HG03095 (cell line): ENCODE measurements around the gene MRPS12.
"Not testable (repeated sequence)": the region's sequence is repeated elsewhere in the genome, so short reads cannot be mapped to it uniquely, and the experiment has no call there.

Experiments
- ATAC-seq: cut with Tn5 transposase; IDR thresholded peaks from one replicate; pipeline ENCODE4 v1.9.1; 2021; ENCODE audit warnings: moderate library complexity; ENCODE audit not compliant: unreplicated experiment

The MRPS12 gene

GRCh38 chr19:38932425-38933179 lies 1.9 kb downstream of the MRPS12 start:
- no peak for ATAC-seq

GRCh38 chr19:38933544-38933943 lies 2.8 kb downstream of the MRPS12 start:
- ATAC-seq = no peak

GRCh38 chr19:38939957-38940356 lies 9.2 kb downstream of the MRPS12 start:
- no peak for ATAC-seq

GRCh38 chr19:38941466-38941865 lies 10.7 kb downstream of the MRPS12 start:
- not testable (repeated sequence) for ATAC-seq

DNA sequence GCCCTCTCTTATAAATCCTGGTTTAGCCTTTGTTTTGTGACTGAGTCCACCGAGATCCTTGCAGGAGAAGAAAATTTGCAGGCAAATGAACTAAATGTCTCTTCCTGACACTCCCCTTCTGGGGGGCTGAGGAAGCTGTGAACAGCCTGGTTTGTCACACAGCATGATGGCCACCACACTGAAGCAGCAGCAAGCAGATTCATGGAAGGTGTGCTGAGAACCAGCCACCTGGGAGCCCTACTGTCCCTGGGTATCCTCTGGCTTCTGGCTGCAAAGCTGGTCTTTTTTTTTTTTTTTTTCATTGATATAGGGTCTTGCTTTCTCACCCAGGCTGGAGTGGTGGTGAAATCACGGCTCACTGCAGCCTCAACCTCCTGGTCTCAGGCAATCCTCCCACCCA lies 11.2 kb downstream of the MRPS12 start:
- no peak for ATAC-seq

DNA sequence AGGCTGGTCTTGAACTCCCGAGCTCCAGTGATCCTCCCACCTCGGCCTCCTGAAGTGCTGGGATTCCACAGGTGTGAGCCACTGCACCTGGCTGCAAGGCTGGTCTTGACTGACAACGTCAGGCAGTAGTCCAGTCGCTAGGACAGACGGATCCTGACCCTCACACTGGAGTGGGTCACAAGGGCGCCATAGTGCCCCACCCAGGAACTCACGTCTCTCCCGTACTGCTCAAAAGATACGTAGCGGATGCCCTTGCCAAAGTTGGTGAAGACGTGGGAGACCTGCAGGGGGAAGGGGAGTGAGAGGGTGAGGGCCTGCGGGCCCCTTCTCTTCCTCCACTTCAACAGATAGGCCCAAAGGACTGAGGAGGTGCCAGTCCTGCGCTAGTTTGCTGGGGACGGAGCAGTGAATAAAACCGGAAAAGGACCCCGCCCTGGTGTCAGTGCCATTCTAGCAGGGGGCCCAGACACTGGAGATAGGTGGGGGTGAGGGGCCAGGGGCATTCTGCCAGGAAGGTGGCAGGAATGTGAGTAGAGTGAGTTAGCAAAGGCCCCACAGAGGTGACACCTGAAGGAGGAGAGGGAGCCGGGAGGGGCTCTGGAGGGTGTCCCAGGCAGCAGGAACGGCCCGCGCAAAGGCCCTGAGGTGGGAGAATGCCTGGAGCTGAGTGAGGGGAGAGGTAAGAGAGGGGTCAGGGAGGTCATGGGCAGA lies 11.9 kb downstream of the MRPS12 start:
- ATAC-seq = no peak

DNA sequence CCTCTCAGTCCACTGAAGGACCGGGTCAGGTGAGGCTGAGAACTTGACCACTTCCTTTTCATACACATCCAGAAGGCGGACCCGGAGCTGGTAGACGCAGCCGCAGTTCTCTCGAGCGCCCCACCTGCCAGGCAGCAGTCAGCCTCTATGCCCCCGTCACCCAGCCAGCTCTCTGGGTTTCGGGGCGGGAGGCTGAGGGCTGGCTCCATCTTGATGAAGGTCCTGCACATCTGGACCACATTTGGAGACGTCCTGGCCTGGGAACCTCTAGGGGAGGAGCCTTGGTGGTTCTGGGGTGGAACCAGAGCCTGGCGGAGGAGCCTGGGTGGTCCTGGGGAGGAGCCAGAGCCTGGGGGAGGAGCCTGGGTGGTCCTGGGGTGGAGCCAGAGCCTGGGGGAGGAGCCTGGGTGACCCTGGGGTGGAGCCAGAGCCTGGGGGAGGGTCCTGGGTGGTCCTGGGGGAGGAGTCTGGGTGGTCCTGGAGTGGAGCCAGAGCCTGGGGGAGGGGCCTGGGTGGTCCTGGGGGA lies 14.3 kb downstream of the MRPS12 start:
- ATAC-seq = no peak

GRCh38 chr19:38945562-38946228 lies 15.0 kb downstream of the MRPS12 start:
- ATAC-seq = no peak

GRCh38 chr19:38946229-38947010 lies 15.7 kb downstream of the MRPS12 start:
- ATAC-seq = no peak

DNA sequence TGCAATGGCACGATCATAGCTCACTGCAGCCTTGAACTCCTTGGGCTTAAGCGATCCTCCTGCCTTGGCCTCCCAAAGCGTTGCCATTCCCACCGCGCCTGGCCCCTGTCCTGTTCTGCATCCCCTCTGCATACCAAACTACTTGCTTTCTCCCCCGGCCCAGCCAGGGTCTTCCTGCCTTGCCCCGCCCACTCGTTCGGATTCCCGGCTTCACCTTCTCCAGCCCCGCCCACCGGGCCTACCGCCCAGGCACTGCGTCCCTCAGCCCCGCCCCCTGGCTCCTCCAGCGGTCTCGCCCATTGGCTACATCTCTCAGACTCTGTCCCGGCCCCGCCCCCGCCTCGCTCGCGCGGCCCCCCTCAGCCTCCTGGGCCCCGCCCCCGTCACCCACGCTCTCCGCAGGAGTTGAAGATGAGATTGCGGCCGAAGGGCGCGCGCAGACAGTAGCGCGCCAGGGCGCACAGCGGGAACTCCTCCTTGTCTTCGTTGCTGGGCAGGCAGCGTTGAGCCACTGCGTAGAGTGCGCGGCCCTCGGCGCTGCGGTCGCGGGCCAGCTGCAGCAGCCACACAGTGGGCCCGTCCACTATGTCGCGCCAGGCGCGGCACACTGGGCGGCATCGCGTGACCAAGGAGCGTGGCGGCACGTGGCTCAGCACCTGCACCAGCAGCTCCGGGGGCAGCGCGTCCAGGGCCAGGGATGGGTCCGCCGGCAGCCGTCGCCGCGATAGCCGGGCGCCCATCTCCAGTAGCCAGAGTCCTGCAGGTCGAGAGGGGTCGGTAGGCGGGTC lies 19.0 kb downstream of the MRPS12 start:
- no peak for ATAC-seq

DNA sequence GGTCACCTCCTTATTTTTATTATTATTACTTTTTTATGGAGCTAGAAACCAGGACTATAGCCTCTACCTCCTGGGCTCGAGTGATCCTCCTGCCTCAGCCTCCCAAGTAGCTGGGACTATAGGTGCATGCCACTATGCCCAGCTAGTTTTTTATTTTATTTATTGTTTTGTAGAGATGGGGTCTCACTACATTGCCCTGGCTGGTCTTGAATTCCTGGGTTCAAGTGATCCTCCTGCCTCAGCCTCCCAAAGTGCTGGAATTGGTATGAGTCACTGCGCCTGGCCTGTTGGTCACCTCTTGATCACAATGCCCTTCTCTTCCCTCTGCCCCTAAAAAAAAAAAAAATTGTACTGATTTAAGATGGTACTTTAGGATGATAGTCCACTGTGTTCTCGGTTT lies 20.4 kb downstream of the MRPS12 start:
- ATAC-seq = no peak

DNA sequence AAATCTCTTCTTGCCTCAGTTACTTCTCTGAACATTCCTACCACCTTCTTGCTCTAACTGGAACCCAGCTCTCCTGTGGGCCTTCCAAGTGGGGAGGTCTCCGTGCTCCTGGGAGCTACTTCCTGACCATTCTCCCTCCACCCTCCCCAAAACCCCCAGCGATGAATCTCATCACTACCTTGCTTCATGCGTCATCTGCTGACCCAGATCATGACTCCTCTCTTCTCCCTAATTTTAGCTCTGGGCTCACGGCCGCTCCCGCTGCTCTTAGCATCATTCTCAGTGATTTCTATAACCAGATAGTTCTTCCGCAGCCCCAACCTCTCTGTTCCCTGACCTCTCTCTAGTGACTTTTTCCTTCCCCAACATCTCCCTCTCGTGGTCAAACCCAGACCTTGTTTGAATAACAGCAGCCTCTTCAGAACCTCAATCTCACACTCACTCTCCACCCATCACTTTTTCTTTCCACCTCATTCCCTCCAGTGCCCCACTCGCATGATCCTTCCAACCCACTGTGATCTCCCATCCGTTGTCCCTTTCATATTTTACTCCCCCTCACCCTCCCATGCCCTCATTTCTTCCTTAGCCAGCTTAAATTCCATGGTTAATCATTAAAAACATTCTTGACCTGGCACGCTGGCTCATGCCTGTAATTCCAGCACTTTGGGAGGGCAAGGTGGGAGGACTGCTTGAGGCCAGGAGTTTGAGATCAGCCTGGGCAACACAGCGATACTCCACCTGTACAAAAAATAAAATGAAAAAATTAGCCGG lies 21.8 kb downstream of the MRPS12 start:
- ATAC-seq = no peak

GRCh38 chr19:38953677-38954076 lies 22.9 kb downstream of the MRPS12 start:
- ATAC-seq = no peak

- no peak for ATAC-seq
These were observed 25.5 kb downstream of the MRPS12 start for GRCh38 chr19:38956264-38956663.

DNA sequence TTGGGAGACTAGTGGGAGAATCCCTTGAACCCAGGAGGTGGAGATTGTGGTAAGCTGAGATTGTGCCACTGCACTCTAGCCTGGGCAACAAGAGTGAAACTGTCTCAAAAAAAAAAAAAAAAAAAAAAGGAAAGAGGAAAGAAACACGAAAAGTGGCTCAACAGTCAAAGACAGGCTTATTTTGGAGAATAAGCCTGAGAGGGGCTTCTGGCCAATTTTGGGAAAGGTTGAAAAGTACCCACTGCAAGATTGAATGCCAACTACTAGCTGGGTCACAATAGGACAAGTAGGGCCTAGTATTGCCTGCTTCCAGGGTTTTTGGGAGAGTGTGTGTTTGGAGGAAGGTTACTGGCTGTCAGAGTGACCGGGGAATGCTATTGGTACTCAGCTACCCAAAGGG lies 27.6 kb downstream of the MRPS12 start:
- ATAC-seq = no peak

GRCh38 chr19:38959618-38960017 lies 28.9 kb downstream of the MRPS12 start:
- ATAC-seq = no peak

DNA sequence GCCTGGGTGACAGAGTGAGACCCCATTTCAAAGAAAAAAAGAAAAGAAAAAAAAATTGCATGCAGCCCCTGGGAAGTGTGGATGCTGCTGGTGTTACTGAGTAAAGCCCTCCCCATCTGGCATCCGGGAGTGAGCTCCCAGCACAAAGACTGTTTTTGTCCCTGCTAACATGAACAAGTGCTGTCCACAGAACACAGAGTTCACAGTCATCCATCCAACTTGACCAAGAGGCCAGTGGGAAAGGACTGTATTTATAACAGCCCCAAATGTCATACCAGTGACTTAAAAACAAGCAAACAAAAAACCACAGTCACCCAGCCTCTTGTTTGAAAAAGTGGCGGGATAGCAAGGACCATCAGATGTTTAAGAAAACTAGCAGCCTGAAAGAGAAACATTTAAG lies 34.0 kb downstream of the MRPS12 start:
- no peak for ATAC-seq

DNA sequence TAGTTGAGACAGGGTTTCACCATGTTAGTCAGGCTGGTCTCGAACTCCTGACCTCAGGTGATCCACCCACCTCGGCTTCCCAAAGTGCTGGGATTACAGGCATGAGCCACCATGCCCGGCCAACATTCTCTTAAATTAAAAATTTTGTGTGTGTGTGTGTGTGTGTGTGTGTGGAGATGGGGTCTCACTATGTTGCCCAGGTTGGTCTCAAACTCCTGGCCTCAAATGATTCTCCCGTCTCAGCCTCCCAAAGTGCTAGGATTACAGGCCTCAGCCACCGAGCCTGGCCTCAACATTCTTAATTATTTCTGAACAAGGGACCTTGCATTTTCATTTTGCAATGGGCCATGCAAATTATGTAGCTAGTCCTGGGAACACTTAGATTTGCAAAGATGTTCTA lies 35.4 kb downstream of the MRPS12 start:
- not testable (repeated sequence) for ATAC-seq
